K562 (cell line): ENCODE measurements around the gene TULP3. TPM values are rescaled to one million over a fixed set of nuclear protein-coding genes. Genes with fewer than 3 reads are reported as not detected.

Experiments
- ATAC-seq: fragments of 200-7000 bp; cut with Tn5 transposase; 3 replicates; pipeline ENCODE4 v1.9.1; 2020; ENCODE audit warnings: moderate library complexity
- BruUV-seq: library from RNA; stranded (reverse); fragments of 400-500 nt; replicated peaks from 2 replicates; lab custom pipeline; 2021; lab: Mats Ljungman, UMichigan
- CTCF ChIA-PET: fragments of 300-600 bp; formaldehyde crosslinking; extraction: SDS; loops from one replicate; lab custom pipeline; 2021; ENCODE audit warnings: low intra/inter-chr PET ratio; lab: Yijun Ruan, JAX
- POLR2A ChIA-PET: fragments of 300-600, 350-650 bp; sonication (Branson Sonifier 250); formaldehyde crosslinking; extraction: SDS; loops from one replicate; lab custom pipeline; 2021; ENCODE audit warnings: antibody characterized with exemption, inconsistent platforms; lab: Yijun Ruan, JAX
- DNase-seq, 4 experiments: peaks; one replicate each; pipeline versions ENCODE4 v3.0.0 to v3.0.0-alpha.2; 2011 to 2018; ENCODE audit warnings: low spot score in 3 of 4, mixed read lengths in 3 of 4; ENCODE audit errors: extremely low read depth in 1 of 4
- FAIRE-seq: peaks from 2 replicates; lab custom pipeline; 2011; peaks lifted over from hg19 to GRCh38; lab: Jason Lieb, UNC
- H2AFZ ChIP-seq: 2 replicates; pipeline ENCODE4 v1.6.0; 2011; ENCODE audit warnings: low read depth, low read length, control low read depth, inconsistent platforms
- H3K27ac ChIP-seq: fragments of 200-600 bp; 3 replicates; pipeline ENCODE4 v1.8.0; 2011; ENCODE audit warnings: low read depth, mild to moderate bottlenecking, control low read depth, inconsistent platforms, low read length, moderate library complexity, mixed read lengths; ENCODE audit errors: extremely low read depth
- H3K27me3 ChIP-seq, 2 experiments: fragments of 300-600 bp in 1 of 2; 2 replicates in 1 of 2; 3 replicates in 1 of 2; pipeline versions ENCODE4 v1.6.0 to v1.8.0; 2011; ENCODE audit warnings: inconsistent platforms in 2 of 2, low read length in 2 of 2, mild to moderate bottlenecking in 1 of 2, mixed read lengths in 1 of 2, moderate library complexity in 1 of 2; ENCODE audit not compliant: control insufficient read depth in 2 of 2, insufficient read depth in 2 of 2
- H3K36me3 ChIP-seq: fragments of 300-600 bp; 3 replicates; pipeline ENCODE4 v1.8.0; 2011; ENCODE audit warnings: mild to moderate bottlenecking, low read length, inconsistent platforms; ENCODE audit not compliant: control insufficient read depth, insufficient read depth
- H3K4me1 ChIP-seq, 2 experiments: fragments of 200-600 bp in 1 of 2; replicated peaks in 1 of 2; 2 replicates in 1 of 2; 3 replicates in 1 of 2; pipeline versions ENCODE4 v1.5.1 to v1.8.0; 2011; ENCODE audit warnings: inconsistent platforms in 2 of 2, low read length in 2 of 2, mild to moderate bottlenecking in 1 of 2, mixed read lengths in 1 of 2, moderate library complexity in 1 of 2; ENCODE audit not compliant: control insufficient read depth in 2 of 2, insufficient read depth in 2 of 2
- H3K4me2 ChIP-seq: 2 replicates; pipeline ENCODE4 v1.6.1; 2011; ENCODE audit warnings: low read length, control low read depth, inconsistent platforms, mixed read lengths; ENCODE audit not compliant: insufficient read depth
- H3K4me3 ChIP-seq: fragments of 200-600 bp; sonication (generic), shearing (Covaris generic); 2 replicates; pipeline ENCODE4 v1.5.1; 2016; ENCODE audit warnings: control low read depth, inconsistent platforms
- H3K79me2 ChIP-seq: fragments of 200-600 bp; 3 replicates; pipeline ENCODE4 v1.8.0; 2011; ENCODE audit warnings: low read length, inconsistent platforms; ENCODE audit not compliant: control insufficient read depth, insufficient read depth
- H3K9ac ChIP-seq, 2 experiments: 2 replicates each; pipeline versions ENCODE4 v1.6.0 to v1.6.1; 2011; ENCODE audit warnings: low read depth in 2 of 2, low read length in 2 of 2, control low read depth in 1 of 2, inconsistent platforms in 1 of 2, mild to moderate bottlenecking in 1 of 2, mixed read lengths in 1 of 2; ENCODE audit not compliant: insufficient read depth in 1 of 2
- H3K9me1 ChIP-seq: one replicate; pipeline ENCODE4 v1.6.0; 2011; ENCODE audit warnings: inconsistent platforms, mild to moderate bottlenecking, low read length, moderate library complexity; ENCODE audit not compliant: control insufficient read depth, insufficient read depth
- H3K9me3 ChIP-seq: replicated peaks from 2 replicates; pipeline ENCODE4 v1.5.1; 2011; ENCODE audit warnings: low read depth, low read length, inconsistent platforms; ENCODE audit not compliant: control insufficient read depth, insufficient read depth
- H4K20me1 ChIP-seq: replicated peaks from 2 replicates; pipeline ENCODE4 v1.6.1; 2011; ENCODE audit warnings: low read length, inconsistent platforms, mixed read lengths; ENCODE audit not compliant: control insufficient read depth, insufficient read depth
- ADNP ChIP-seq: fragments of 200-800 bp; sonication (Bioruptor generic); IDR thresholded peaks from 2 replicates; pipeline ENCODE4 v1.6.1; 2016; ENCODE audit warnings: missing genetic modification characterization, missing compliant biosample characterization
- ARID3B ChIP-seq: fragments of 250-450 bp; sonication (Bioruptor Pico); IDR thresholded peaks from 2 replicates; pipeline ENCODE4 v1.4.0; 2020; ENCODE audit warnings: borderline replicate concordance
- ARNT ChIP-seq, 2 experiments: fragments of 450-650 bp; IDR thresholded peaks; 2 replicates each; pipeline ENCODE4 v1.6.1; 2016; ENCODE audit warnings: mild to moderate bottlenecking in 1 of 2
- CC2D1A ChIP-seq: fragments of 450-650 bp; IDR thresholded peaks from 2 replicates; pipeline ENCODE4 v1.6.1; 2017; ENCODE audit warnings: mild to moderate bottlenecking
- MYC ChIP-seq, 2 experiments: fragments of 250-450 bp in 1 of 2; sonication (Bioruptor Pico) in 1 of 2; IDR thresholded peaks; 2 replicates each; pipeline versions ENCODE4 v1.5.1 to v1.6.1; 2012 to 2021; ENCODE audit warnings: low read depth in 2 of 2, borderline replicate concordance in 1 of 2, improper control_type of control experiment in 1 of 2, low read length in 1 of 2, mild to moderate bottlenecking in 1 of 2, moderate library complexity in 1 of 2
- NR2C1 ChIP-seq, 2 experiments: fragments of 450-650 bp; IDR thresholded peaks; 2 replicates each; pipeline ENCODE4 v1.6.1; 2017; ENCODE audit warnings: mild to moderate bottlenecking in 2 of 2, antibody characterized with exemption in 1 of 2, inconsistent platforms in 1 of 2, missing compliant biosample characterization in 1 of 2, missing genetic modification characterization in 1 of 2
- WGBS: fragments of 100-300 bp; shearing (Covaris generic); methylation state at CpG from one replicate; pipeline ENCODE4 v1.1.6; 2016; ENCODE audit warnings: low coverage, mixed read lengths; ENCODE audit not compliant: insufficient coverage; ENCODE audit errors: missing lambda C conversion rate; 5-methylcytosine and 5-hydroxymethylcytosine counted together
- in situ Hi-C: fragments of 300-500 bp; cut with MboI; formaldehyde crosslinking; loops from 4 replicates; pipeline ENCODE4 v1.15.0; 2018; ENCODE audit warnings: inconsistent platforms, mixed read lengths
- intact Hi-C: fragments of 100-400 bp; cut with micrococcal nuclease; formaldehyde crosslinking; loops from 2 replicates; pipeline ENCODE4 v1.14.2; 2022
- polyA plus RNA-seq, 8 experiments: library from polyadenylated mRNA; depleted of rRNA in 4 of 8; stranded (reverse) in 5 of 8; unstranded in 3 of 8; fragments of >200 nt; fragmentation: Nextera tagmentation in 2 of 8; fragmentation: Illumina TruSeq in 1 of 8; extraction: Ambion mirVana in 2 of 8; extraction: Trizol in 1 of 8; gene quantifications; 2 replicates each; pipeline versions ENCODE4 v1.2.1 to v1.2.3, GENCODE V29; 2011 to 2014; ENCODE audit warnings: inconsistent platforms in 1 of 8, missing spikeins in 1 of 8
- total RNA-seq, 7 experiments: library from RNA; depleted of rRNA in 6 of 7; stranded (reverse); fragments of >200 nt in 6 of 7; fragmentation: Illumina TruSeq in 2 of 7; extraction: Trizol in 2 of 7; gene quantifications; 2 replicates each; pipeline versions ENCODE4 v1.2.1 to v1.2.3, GENCODE V29; 2011 to 2021; ENCODE audit warnings: low replicate concordance in 1 of 7

Gene TULP3
- total and polyA plus RNA-seq, 9 of the 15 experiments (the other 6 are each of a cell fraction or from before 2014, with no cell fraction given), result 3.6 to 13.3 (median 7.3) TPM

GRCh38 chr12:2930865-2931264 lies 40.2 kb downstream of the TULP3 start (continued):
- TF ChIP-seq ARID3B (CRISPR knock-in tag), result no peak
- TF ChIP-seq MYC (IDR thresholded peaks at IDR 0.05; ENCODE audit: low read depth, low read length), result no peak
- no peak for TF ChIP-seq MYC (CRISPR knock-in tag; IDR thresholded peaks at IDR 0.05; ENCODE audit: borderline replicate concordance, low read depth)
- TF ChIP-seq CC2D1A, result no peak

GRCh38 chr12:2933586-2933985 lies 42.9 kb downstream of the TULP3 start:
- ChIA-PET CTCF (no interaction called here), POLR2A (no interaction called here)
- 83% methylated on average over 1 of the region's 6 CpGs for WGBS
- no peaks in the 10 kb centered on the region for H3K27me3 ChIP-seq
- no peaks in the 10 kb centered on the region for H3K79me2 ChIP-seq
- no peak overlapping the region for H3K4me3 ChIP-seq
- no TSS peak for BruUV-seq
- no peak for ATAC-seq
- H4K20me1 ChIP-seq, result no peaks in the 10 kb centered on the region
- TF ChIP-seq ARNT (IDR thresholded peaks at IDR 0.05) (no peak), ADNP (tag) (no peak), NR2C1 (IDR thresholded peaks at IDR 0.05) (no peak), NR2C1 (tag; IDR thresholded peaks at IDR 0.05) (no peak)
- TF ChIP-seq, all 486 proteins: peak for 0
- Histone ChIP-seq H3K27ac (no peak overlapping the region), H2AFZ (no peak overlapping the region), H3K4me1 (no peaks in the 10 kb centered on the region), H3K36me3 (peaks cover 8% of the 10 kb centered on the region; the same call in 1 of the 3 replicates), H3K9me1 (no peaks in the 10 kb centered on the region), H3K9me3 (no peaks in the 10 kb centered on the region), H3K4me2 (no peak overlapping the region), H3K9ac (no peak overlapping the region)
- in situ Hi-C loops, result no loop called here
- DNase-seq (no peak), FAIRE-seq (no peak)
- intact Hi-C loops, result no loop called here
